Hematopoietic multipotent progenitor cell treated with erythropoietin and hydrocortisone succinate and interleukin-3 and kit ligand, for 4 days (in vitro differentiated cells): Measurements from ENCODE around the gene RABIF.
"Not testable (repeated sequence)": the region's sequence is repeated elsewhere in the genome, so short reads cannot be mapped to it uniquely, and the experiment has no call there.

Experiments used
- DNase-seq: peaks from one replicate; pipeline ENCODE4 v3.0.0-alpha.2; 2015

Gene RABIF

GRCh38 chr1:202888531-202889360 is at the start of gene RABIF:
RABIF (minus strand) TSS chr1:202889149; CDS start chr1:202889098, 51 bp downstream.
- DNase-seq, result peak; percentile 98

DNA sequence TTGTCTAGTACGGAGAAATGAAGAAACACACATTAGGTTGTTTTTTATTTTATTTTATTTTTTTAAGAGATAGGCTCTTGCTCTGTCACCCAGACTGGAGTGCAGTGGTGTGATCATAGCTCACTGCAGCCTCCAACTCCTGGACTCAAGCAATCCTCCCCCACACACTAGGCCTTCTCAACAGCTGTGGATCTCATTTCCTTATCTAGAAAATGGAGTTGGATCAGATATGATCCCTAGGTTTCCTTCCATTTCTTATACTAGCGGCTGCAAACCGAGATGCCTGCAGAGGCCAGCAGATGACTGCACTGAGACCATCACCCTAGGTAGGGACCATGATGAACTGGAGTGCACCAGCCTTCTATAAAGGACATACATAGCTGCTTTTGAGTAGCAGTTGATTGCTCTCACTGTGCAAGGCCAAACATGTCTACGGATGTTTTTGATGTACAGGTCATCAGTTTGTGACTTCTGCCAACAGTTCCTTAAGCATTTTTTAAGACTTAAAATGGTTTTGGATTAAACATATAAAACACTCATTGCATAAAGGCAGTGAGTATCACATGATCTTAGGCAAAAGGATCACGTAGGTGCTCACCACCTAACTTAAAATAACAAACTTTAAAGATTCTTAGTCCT is 49.5 kb upstream of the RABIF start:
- peak; percentile 15 for DNase-seq

DNA sequence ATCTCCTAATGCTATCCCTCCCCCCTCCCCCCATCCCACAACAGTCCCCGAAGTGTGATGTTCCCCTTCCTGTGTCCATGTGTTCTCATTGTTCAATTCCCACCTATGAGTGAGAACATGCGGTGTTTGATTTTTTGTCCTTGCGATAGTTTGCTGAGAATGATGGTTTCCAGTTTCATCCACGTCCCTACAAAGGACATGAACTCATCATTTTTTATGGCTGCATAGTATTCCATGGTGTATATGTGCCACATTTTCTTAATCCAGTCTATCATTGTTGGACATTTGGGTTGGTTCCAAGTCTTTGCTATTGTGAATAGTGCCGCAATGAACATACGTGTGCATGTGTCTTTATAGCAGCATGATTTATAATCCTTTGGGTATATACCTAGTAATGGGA is 47.5 kb upstream of the RABIF start:
- not testable (repeated sequence) for DNase-seq

GRCh38 chr1:202935844-202936243 is 46.9 kb upstream of the RABIF start:
- DNase-seq, result no peak

DNA sequence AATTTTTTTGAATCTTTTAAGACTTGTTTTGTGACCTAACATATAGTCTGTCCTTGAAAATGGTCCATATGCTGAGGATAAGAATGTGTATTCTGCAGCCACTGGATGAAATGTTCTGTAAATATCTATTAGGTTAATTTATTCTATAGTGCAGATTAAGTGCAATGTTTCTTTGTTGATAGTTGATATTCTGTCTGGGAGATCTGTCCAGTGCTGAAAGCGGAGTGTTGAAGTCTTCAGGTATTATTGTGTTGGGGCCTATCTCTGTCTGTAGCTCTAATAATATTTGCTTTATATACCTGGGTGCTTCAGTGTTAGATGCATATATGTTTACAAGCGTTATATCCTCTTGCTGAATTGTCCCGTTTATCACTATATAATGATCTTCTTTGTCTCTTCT is 45.8 kb upstream of the RABIF start:
- DNase-seq, result no peak

GRCh38 chr1:202932476-202932875 is 43.5 kb upstream of the RABIF start:
- no peak for DNase-seq

GRCh38 chr1:202926581-202927491 is 37.9 kb upstream of the RABIF start, which contains the start of gene KLHL12:
KLHL12 (minus strand) TSS chr1:202927234; CDS start chr1:202925162, 2,072 bp downstream.
- peak; percentile 99 for DNase-seq

- DNase-seq, result no peak
Measured at GRCh38 chr1:202923533-202923932, 34.6 kb upstream of the RABIF start.

DNA sequence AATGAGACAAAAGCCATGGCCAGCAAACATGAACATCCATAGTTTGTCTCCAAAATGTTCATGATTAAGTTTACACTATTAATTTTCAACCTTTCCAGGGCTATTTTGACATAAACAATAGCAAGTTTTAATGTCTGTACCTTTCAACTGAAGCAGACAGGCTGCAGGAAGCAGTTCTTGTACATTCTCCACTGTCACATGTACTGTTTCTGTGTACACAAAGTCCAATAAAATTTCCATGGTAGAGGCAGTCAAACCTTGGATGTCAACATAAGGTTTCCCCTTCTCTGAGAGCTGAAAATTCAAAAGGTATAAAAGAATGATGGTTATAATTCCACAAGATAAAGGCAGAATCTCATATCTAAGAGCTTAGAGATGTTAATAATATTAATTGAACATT is 30.7 kb upstream of the RABIF start:
- no peak for DNase-seq

DNA sequence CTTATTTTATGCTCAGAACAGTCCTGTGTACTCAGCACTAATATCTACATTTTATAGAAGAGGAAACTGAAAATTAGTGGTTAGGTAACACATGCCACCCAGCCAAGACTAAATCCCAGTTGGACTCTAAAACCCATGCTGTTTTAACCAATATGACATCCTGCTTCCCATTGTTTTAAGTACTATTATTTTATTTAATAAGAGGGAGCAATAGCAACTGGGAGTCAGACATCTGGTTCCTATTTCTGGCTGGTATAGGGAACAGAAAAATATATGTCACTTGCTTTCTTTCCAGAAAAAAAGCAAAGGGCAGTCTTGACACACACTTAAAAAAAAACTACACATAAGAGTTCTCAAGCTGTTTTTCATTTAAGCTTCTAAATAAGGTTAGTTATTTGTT is 26.2 kb upstream of the RABIF start:
- DNase-seq, result no peak

GRCh38 chr1:202912476-202912875 is 23.5 kb upstream of the RABIF start:
- peak; percentile 4 for DNase-seq

- no peak for DNase-seq
Measured at GRCh38 chr1:202909494-202909893, 20.5 kb upstream of the RABIF start.

- DNase-seq, result no peak
Measured at GRCh38 chr1:202908998-202909397, 20.0 kb upstream of the RABIF start.

GRCh38 chr1:202905331-202905730 is 16.4 kb upstream of the RABIF start:
- DNase-seq, result no peak

- DNase-seq, result not testable (repeated sequence)
Measured at GRCh38 chr1:202903808-202904207, 14.9 kb upstream of the RABIF start.

- DNase-seq, result no peak
Measured at GRCh38 chr1:202901555-202901954, 12.6 kb upstream of the RABIF start.

GRCh38 chr1:202892501-202892900 is 3.6 kb upstream of the RABIF start:
- no peak for DNase-seq

DNA sequence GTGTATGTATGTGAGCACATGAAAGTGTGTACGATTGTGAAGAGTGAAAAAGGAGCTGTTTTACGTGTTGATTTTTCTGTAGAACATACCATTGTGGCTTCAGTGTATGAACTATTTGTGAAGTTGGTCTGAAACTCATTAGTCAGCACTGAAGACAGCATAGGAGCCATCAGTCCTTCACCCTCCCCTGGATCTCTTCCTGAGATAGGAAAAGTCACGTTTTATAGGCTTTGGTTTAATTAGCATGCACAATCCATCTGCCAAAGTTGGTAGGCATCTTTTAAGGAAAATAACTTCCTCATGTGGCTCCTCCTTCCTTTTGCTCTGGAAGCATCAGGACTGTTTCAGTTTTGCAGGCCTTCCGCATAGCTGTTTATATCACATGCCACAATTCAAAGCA is 1.4 kb upstream of the RABIF start:
- DNase-seq, result no peak

DNA sequence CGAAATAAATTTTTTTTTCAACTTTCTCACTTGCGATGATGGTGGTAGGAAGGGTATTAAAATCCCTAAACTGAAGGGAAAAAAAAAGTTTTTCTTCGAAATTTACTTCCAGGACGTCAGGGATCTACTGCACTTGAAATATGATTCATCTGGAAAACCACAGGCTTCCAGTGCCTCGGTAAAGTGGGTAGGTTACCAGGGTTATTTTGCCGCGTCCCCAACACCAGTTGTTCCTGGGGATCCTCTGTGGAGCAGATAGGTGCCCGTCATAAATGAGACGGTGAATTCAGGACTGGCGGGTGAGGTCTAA is 773 bp downstream of the RABIF start:
- no peak for DNase-seq

GRCh38 chr1:202880961-202881460 is 7.9 kb downstream of the RABIF start:
- DNase-seq, result no peak

- no peak for DNase-seq
Measured at GRCh38 chr1:202880062-202880461, 8.9 kb downstream of the RABIF start.

- DNase-seq, result no peak
Measured at GRCh38 chr1:202879128-202879527, 9.8 kb downstream of the RABIF start.

GRCh38 chr1:202873026-202873425 is 15.9 kb downstream of the RABIF start:
- DNase-seq, result no peak
